Daoy (cell line): Measurements from ENCODE around the gene ZRANB2. TPM values are rescaled to one million over a fixed set of nuclear protein-coding genes. Genes with fewer than 3 reads are reported as not detected.

Source experiments
- DNase-seq: peaks from one replicate; pipeline ENCODE4 v3.0.0-alpha.2; 2015; ENCODE audit warnings: low read depth
- total RNA-seq: library from RNA; depleted of rRNA; stranded (reverse); fragments of >200 nt; shearing (Covaris generic); gene quantifications from 2 replicates; pipeline ENCODE4 v1.2.3, GENCODE V29; 2014

ZRANB2 gene
- total RNA-seq, 1 experiment from 2014 or later, result 30.5 TPM

DNA sequence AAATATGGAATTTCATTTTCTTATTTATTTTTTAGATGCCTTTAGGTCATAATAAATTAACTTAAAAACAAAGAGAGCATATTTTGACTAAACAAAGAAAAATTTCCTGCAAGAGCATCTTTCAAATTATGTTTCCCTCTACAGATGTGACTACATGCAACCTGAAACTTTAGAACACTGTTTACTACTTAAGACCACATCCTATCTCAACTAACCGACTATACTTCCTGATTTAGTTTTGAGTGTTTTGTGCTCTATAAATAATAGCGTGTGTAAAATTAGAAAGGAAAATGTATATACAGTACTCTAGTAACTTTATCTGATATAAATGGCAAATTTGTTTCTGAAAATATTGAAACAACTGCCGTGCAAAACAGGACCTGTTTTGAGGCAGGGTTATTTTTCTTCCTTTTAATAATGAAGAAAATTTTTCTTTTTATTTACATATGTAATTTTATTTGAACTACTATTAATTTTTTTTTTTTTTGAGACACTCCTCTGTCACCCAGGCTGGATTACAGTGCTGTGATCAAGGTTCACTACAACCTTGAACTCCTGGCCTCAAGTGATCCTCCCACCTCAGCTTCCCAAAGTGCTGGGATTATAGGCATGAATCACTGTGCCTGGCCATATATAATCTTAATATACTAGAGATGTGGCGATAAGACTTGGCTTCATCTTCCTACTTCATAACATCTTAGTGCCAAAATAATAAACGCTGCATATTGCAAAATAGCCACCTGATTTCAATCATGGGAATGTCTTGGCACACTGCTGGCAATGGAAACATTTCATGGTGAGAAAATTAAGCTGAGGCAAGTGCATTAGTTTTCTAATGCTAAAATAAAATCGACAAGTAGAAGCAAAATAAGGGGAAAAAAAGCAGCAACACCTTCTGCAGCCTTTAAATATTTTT lies 12.3 kb downstream of the ZRANB2 start:
- DNase-seq, result no peak

DNA sequence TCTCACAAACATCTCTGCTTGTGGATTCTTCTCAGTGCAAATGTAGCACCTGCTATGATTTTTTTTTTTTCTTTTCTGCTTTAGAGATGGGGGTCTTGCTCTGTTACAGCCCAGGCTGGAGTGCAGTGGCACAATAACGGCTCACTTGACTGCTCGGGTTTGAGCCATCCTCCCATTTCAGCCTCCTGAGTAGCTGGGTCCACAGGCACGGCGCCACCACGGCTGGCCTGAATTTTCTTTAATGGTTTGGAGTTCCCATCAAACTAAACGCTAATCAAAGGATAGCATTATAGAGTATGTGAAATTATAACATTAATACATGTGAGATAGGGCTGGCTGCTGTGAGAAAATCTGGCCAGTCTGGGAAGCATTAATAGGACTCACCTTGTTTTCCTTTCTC lies 26.0 kb downstream of the ZRANB2 start:
- DNase-seq, result no peak

DNA sequence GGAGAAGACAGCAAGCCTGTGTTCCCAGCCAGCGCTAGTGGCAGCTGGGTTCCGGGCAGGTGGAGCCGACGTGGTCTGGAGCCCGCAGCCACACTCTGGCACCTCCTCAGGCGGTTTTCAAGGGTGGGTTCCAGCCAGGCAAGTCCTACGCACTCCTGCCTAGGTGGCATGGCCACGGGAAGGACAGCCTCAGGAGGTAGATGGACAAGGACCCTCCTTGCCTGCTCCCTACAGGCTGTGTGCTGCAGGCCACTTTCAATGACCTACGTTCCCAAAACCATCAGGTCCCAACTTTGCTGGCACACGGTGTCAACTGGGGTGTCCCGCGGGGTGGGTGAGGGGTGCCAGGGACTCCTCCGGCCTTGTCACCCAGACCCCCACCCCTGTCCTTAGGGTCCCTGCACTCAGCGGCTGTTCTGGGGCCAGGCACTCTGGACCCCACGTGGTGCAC lies 26.5 kb downstream of the ZRANB2 start:
- peak; percentile 11 for DNase-seq

DNA sequence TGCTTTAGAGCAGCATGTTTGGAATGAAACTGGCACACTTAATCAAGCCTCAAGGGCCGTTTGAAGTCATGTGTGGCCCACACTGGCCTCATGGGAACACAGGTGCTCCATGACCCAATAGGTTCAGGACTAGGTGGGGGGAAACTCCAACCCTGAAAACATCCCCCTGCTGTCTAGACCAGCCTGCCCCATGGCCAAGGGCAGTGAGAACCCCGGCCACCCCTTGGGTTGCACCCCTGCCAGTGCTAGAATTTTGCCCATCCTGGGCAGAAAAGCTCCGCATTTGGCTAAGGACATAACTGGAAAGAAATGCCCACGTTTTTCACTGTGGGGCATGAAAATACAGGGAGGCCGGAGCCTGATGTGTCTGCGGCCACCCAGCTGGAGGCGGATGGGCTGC lies 27.1 kb downstream of the ZRANB2 start:
- no peak for DNase-seq

DNA sequence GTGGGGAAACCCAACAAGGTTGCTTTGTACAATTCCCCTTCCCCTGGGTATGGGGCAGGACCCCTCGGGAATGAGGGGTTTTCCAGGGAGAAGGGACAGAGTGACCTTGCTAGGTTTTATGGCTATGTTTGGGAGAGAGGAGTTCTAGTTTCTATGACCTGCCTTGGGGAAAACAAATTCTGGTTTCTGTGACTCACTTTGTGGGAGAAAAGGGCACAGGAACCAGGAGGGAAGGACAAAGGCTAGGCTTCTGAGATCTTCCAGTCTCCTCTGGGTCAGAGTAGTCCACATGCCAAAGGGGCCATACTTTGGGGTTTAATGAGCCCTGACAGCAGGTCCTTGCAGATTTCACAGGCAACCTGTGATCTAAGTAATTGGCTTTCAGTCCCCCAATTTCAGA lies 27.7 kb downstream of the ZRANB2 start:
- no peak for DNase-seq

DNA sequence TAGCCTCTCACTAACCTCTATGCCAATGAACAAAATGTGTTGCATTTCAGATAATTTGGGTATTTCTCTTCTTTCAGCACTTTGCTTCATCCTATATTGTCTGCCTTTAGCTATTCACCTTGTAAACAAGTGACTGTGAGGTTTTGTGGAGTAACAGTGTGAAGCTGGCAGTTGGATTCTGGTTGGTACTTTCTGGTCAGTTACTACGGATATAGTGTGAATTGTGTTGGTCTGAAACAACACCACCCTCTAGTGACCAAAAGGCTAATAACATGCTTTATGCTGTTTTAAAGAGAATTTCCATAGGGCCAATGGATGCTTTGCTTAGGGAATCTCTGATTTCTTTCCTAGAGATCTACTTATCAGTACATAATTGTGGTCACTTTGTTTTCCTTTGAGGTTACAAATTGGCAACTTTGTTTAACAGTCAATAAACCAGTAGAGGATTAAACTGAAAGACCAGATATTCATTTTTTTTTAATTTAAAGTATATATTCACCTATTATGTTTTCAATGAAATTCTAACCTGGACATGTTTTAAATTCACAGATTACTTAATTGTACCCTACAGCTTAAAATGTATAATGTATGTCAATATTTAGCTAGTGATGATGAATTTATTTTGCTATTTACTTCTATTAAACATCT lies 30.8 kb downstream of the ZRANB2 start:
- DNase-seq, result peak; percentile 65

DNA sequence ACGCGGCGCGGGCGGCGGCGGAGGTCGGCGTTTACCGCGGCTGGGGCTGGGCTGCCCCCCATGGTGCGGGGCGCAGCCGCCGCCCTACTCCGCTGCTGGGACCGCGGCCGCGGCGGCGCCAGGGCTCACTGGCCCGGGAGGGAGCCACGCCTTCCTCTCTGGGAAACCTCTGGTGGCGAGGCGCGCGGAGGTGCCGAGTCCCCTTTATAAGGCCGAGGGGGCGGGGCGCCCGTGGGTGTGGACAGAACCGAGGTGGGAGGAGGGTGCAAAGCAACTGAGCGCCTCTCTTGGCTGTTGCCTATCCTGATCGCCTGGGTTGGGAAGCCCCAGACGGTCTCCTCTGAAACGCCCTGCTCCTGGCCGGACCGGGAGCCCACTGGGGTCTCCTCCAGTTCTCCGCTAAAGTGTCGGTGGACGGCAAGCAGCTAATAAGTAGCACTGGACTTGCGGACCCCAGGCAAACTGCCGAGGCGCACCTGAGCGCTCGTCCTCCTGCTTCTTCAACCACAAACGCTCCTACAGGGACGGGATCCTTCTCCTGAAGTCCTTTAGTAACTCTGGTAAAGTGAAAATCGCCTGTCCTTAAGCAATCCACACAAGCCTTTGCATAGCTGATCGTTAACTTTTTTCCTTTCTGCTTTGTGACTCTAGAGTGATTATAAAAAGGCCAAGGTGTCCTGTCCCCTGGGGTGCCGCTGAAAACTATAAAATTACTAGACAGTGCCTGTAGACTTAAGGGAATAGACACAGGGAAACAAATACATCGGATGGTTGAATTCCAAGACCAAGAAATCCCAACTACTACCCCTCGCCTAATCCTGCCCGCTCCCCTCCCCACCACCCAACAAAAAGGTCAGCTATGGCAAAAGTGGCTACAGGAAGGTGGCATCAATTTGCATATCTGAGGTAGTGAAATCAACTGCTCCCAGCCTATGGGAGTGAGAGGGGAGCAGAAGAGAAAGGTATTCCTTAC lies 32.9 kb downstream of the ZRANB2 start, which contains the start of gene PTGER3:
PTGER3 (minus strand) TSS at position 182 of the 973 bp plus-strand sequence. CDS start 239 bp downstream, outside the sequence.
- DNase-seq, result peak; percentile 61

DNA sequence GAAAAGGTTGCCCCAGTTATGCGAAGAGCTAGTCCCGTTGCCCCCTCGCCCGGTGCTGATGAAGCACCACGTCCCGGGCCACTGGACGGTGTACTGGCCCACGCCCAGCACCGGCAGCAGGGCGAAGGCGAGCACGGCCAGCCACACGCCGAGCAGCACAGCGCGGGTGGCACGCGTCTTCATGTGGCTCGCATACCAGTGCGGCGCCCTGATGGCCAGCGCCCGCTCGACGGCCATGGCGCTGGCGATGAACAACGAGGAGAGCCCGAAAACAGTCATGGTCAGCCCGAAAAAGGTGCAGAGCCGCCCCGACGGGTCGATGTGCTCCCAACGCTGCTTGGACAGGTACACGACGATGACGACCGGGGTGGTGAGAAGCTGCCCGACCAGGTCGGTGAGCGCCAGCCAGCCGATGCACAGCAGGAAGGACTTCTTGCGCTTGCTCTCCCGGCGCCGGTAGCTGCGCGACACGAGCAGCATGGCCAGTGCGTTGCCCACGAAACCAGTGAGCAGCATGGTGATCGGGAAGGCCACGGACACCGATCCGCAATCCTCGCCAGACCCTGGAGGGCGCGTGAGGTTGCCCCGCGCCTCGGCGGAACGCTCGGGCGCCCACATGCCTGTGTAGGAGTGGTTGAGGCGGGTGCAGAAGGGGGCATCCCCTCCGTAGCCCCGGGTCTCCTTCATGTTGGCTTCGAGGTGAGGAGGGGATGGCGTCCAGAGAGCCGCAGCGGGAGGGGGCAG lies 33.8 kb downstream of the ZRANB2 start:
- peak; percentile 18 for DNase-seq

DNA sequence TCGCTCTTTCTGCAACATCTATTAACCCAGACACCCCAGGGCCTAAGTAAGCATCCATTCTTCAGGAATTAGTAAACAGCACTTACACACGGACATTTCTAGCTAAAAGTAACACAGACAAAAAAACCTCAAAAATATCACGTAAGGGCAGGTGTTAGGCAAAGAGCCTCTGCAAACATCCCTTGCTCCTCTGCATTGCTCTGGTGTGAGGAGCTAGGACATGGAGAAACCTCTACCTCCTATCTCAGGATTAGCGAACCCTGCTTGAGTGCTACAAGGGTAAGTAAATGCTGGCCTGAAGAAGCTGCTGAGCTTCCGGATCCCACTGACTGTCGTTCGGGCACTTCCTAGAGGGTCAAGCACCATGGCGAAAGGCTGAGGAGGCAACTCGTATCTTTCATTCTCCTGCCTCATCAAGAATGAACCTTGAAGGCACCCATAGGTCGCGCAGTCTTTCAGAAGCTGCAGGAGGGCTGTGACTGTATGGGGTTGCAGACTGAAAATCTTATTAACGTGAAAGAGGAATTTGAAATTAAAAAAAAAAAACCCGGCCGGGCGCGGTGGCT lies 35.3 kb downstream of the ZRANB2 start:
- no peak for DNase-seq

DNA sequence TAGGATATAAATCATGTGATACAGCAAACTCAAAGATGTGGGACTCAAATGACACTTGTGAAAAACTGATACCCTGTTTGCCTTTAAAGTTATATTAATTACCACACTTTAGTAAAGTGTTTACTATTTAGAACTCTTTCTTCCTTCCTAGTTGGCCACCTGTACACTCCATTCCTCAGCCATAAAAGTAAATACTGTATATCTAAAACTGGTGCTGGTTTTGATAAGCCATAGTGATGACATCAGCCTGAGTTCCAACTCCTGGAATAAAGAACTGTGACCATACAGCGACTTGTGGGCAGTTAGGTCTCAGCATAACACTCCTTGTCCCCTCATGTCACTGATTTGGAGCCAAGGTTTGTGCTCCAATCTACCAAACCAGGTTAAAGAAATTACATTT lies 36.0 kb downstream of the ZRANB2 start:
- DNase-seq, result no peak

DNA sequence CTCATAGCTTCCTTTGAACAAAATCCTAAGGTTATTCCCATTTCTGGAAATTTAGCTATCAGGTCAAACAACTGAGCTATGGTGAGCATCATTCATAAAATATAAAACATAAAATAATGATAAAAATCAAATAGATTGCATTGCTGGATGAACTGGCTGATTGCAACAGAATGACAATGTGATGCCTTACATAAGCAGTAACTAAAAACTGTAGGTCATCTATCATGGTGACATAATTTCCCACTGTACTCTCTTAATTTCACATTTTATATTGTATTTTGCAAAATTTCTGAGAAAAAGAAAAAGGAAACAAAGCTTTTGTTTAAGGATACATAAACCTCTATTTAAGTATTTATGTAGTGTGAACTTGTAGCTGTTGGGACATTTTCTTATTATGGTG lies 37.8 kb downstream of the ZRANB2 start:
- no peak for DNase-seq

DNA sequence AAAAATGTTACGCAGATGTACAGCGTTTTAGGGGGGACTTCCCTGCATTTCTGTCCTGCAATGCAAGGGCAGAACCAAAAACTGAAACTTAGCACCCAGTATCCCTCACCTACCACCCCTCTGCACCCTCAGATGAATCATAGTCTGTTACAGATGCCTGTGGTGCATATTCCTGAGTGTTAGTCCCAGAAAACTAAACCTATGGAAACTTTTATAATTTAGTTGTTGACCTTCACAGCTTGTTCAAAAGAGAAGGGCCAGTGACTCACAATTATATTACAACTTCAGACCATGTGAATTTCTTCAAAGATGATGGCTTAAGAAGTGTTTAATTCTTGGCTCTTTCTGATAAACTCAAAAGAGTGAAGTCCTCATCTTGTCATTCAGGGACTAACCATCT lies 39.0 kb downstream of the ZRANB2 start:
- no peak for DNase-seq

DNA sequence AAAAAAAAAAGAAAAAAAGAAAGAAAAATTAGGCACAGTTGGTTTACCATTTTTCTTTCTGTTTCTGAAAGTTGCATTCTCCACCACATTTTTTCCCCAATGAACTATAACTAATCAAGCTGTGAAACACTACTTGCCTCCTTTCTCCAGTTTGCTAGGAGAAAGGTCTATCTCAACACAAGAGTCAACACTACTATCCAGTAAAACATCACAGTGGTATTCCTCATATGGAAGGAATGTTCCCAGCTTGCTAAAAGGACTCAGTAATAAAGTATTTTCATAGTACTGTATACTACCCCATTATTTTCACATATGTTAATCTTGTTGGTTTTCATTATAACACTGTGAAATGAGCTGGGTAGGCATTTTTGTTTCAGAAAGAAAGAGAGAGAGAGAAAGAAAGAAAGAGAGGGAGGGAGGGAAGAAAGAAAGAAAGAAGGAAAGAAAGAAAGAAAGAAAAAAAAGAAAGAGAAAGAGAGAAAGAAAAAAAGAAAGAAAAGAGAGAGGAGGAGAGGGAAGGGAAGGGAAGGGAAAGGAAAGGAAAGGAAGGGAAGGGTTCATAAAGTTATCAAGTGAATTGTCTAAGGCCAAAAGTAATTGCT lies 41.1 kb downstream of the ZRANB2 start:
- DNase-seq, result no peak

DNA sequence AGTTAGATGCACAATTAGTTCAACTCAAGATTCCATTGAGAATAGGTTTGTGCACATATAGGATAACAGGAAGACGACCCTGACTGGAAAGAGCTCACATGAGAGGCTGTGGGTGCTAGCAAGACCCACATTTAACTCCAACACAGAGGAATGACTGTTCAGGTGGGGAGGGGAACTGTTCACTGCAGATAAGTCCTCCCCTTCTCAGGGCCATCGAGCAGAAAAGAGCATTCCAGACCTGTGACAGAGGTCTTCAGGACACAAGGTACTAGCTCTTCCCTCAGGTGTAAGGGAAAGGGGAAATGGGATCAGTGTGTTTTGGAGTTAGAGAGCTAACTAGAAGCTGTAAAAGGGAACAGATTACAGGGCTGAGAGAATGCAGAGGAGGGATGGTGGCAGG lies 41.9 kb downstream of the ZRANB2 start:
- no peak for DNase-seq

DNA sequence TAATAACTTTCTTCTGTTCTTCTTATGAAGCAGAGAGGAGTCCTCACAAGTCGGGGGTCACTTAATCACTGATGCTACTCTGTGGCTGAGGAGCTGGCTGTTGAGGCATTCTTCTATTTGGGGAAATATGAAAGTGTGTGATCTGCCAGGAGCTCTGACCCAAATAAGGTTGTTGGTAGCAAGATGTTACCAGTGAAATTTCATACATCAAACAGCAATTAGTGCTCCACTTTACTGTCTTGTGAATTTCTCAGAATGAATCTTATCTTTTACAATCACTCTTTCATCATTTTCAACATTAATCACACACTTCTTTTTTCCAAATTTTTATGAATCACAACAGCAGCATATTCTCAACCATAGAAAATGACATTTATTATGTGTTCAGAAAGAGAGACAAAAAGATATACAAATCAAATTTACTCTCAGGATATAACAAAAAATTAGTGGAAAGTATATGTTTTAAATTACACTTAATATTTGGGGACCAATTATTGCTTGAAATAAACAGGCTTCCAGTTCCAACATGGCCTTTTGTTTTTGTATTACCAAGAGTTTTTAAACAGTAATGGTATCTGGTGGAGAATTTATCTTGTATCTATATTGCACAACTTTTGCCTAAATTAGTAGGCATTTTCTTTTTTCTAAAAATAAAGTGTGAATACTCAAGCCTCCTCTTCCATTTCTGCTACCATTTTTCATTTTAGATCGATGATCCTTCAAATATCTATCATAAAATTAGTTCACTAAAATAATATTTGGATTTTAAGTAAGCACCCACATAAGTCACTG lies 42.8 kb downstream of the ZRANB2 start:
- DNase-seq, result no peak

DNA sequence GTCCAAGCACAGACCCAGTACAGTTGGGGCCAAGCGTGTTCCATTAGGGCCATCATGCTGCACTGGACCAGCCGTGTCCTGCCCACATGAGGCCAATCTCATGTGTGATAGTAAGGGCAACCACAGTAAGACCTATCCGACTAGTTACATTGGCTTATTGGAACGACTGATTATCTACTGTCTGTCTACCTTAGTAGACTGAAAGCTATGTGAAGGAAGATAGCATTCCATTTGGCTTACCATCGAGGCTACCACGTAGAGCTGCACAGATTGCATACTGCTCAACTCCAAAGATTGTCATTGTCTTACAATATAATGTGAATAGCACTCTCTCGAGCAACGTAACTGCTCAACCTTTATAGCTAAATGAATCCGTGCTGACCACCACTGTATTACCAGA lies 43.8 kb downstream of the ZRANB2 start:
- no peak for DNase-seq

DNA sequence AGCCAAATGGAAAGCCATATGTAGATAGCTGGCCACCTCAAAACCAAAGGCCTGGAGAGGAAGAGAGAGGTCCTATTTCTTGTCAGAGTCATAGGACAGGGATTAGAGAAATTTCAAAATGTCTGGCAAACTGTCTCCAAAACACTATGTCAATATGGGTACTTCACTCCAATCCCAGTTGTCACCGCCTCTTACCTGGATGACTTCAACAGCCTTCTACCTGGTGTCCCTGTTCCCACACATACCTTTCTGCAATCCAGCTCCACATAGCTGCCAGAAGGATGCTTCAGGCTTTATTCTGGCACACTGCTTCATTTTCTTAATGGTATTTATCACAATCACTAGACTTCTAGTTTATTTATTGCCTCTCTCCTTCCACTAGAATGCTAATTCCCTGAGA lies 47.7 kb downstream of the ZRANB2 start:
- no peak for DNase-seq

DNA sequence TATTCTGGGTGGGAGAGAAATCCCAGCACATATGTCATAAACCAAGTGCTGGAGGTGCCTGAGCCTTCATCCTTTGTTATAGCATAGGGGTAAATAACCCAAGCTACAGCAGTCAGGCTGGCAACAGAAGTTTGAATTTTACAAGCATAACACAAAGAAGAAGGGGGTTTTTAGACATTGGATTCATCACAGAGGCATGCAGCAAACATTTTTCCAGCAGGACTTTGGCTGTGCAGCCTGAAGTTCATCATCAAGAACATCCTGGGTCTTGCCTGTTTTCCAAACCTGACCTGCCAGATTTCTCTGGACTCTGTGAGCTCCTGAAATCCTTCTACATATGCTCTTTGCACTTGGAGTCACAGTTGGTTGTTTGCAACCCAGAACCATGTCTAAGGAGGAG lies 49.4 kb downstream of the ZRANB2 start:
- no peak for DNase-seq

DNA sequence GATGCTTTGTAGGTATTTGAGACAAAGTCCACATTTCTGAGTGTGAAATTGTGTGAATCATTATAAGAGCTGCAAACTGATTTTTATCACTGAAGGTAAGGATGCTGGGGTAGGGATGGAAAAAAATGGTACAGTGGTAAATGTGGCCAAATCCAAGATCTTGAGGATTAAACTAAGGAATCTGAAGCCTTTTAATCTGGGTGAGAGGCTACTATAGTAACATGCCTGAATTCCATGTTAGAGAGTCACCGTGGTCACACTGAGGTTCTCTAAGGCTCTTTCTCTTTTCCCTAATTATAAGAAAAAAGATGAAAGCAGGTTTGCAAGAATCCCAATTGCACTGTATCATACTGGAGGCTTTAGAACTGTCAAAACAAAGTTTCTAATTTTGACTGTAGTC lies 50.8 kb downstream of the ZRANB2 start:
- no peak for DNase-seq

DNA sequence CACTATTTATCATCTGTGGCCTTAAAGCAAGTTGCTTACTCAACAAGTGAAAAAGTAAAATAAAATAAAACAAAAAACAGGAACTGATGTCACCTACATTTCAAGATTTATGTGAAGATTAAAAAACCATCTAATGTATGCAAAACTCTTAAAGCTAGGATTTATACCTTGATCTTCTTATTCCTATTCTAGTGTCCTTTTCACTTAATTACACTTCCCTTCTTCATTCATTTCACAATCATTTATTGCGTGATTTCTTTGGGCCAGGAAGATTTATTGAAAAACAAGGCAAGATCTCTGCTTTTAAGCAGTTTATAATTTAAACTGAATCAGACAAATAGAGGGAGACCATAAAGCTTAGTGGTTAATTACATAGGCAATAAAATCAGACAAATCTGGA lies 51.9 kb downstream of the ZRANB2 start:
- DNase-seq, result no peak
